Measurements from ENCODE around the gene DHRS4. TPM values are rescaled to one million over a fixed set of nuclear protein-coding genes. Genes with fewer than 3 reads are reported as not detected.
"Not testable (repeated sequence)": the region's sequence is repeated elsewhere in the genome, so short reads cannot be mapped to it uniquely, and the experiment has no call there.

Gene DHRS4
- total RNA-seq, 2 experiments from 2014 or later, result 18.7 to 18.8 TPM

- H3K36me3 ChIP-seq (ENCODE audit: insufficient read depth, low read length); BruUV-seq (replicated peaks); H3K9me2 ChIP-seq (ENCODE audit: insufficient read depth, low read length); H4K20me1 ChIP-seq (ENCODE audit: insufficient read depth, low read length); H3K9me3 ChIP-seq (ENCODE audit: low read length); H3K79me2 ChIP-seq (ENCODE audit: insufficient read depth, low read depth, low read length); intact Hi-C loops (cut with micrococcal nuclease; ENCODE audit: unreplicated experiment): not testable (repeated sequence)
- Histone ChIP-seq H3K4me2 (ENCODE audit: low read length) (peak within 1 kb of the TSS; percentile 75), H3K4me1 (ENCODE audit: insufficient read depth, low read length, poor library complexity, severe bottlenecking) (peaks cover 17% of the 10 kb centered on the region), H3K27ac (ENCODE audit: low read depth, low read length, poor library complexity, severe bottlenecking) (peak within 1 kb of the TSS; percentile 43), H2AFZ (ENCODE audit: low read length) (peak within 1 kb of the TSS; percentile 56; the same call in 1 of the 2 replicates), H3K4me3 (ENCODE audit: low read depth, low read length, poor library complexity, severe bottlenecking) (peak within 1 kb of the TSS; percentile 70)
- POLR2A ChIA-PET, result interaction anchor here (0.6 to 0.9 kb wide), 2 partner anchors 120 to 281 kb away, joined by 3 read pairs; no protein-coding TSS in a partner anchor
- CTCF ChIA-PET (ENCODE audit: unreplicated experiment), result interaction anchor here (0.7 kb wide), 1 partner anchor 11 kb away, joined by 3 read pairs; no protein-coding TSS in a partner anchor
- peak; percentile 79 for DNase-seq (ENCODE audit: low spot score)
Measured at GRCh38 chr14:23988607-23989363, 35.2 kb downstream of the DHRS4 start, which contains the start of gene DHRS4L2. Gene DHRS4L2 (plus strand): TSS chr14:23988929. CDS start chr14:23988948, 19 bp downstream.

GRCh38 chr14:23989734-23990445 is 36.3 kb downstream of the DHRS4 start:
- H3K79me2 ChIP-seq (ENCODE audit: insufficient read depth, low read depth, low read length); POLR2A ChIA-PET; H3K9me2 ChIP-seq (ENCODE audit: insufficient read depth, low read length); intact Hi-C loops (cut with micrococcal nuclease; ENCODE audit: unreplicated experiment); CTCF ChIA-PET (ENCODE audit: unreplicated experiment); H3K36me3 ChIP-seq (ENCODE audit: insufficient read depth, low read length); BruUV-seq (replicated peaks); H3K9me3 ChIP-seq (ENCODE audit: low read length); H4K20me1 ChIP-seq (ENCODE audit: insufficient read depth, low read length): not testable (repeated sequence)
- Histone ChIP-seq H3K4me3 (ENCODE audit: low read depth, low read length, poor library complexity, severe bottlenecking) (peak overlapping the region; percentile 70), H2AFZ (ENCODE audit: low read length) (peak overlapping the region; percentile 56; the same call in 1 of the 2 replicates), H3K27ac (ENCODE audit: low read depth, low read length, poor library complexity, severe bottlenecking) (peak overlapping the region; percentile 43), H3K4me1 (ENCODE audit: insufficient read depth, low read length, poor library complexity, severe bottlenecking) (peaks cover 17% of the 10 kb centered on the region), H3K4me2 (ENCODE audit: low read length) (peak overlapping the region; percentile 75)
- peak; percentile 4 for DNase-seq (ENCODE audit: low spot score)

- CTCF ChIA-PET (ENCODE audit: unreplicated experiment); BruUV-seq (replicated peaks); H2AFZ ChIP-seq (ENCODE audit: low read length); H3K79me2 ChIP-seq (ENCODE audit: insufficient read depth, low read depth, low read length); H3K4me2 ChIP-seq (ENCODE audit: low read length); H4K20me1 ChIP-seq (ENCODE audit: insufficient read depth, low read length); H3K9me2 ChIP-seq (ENCODE audit: insufficient read depth, low read length); H3K4me3 ChIP-seq (ENCODE audit: low read depth, low read length, poor library complexity, severe bottlenecking); DNase-seq (ENCODE audit: low spot score); H3K9me3 ChIP-seq (ENCODE audit: low read length); intact Hi-C loops (cut with micrococcal nuclease; ENCODE audit: unreplicated experiment); H3K27ac ChIP-seq (ENCODE audit: low read depth, low read length, poor library complexity, severe bottlenecking); H3K36me3 ChIP-seq (ENCODE audit: insufficient read depth, low read length); POLR2A ChIA-PET: not testable (repeated sequence)
- peaks cover 17% of the 10 kb centered on the region for H3K4me1 ChIP-seq (ENCODE audit: insufficient read depth, low read length, poor library complexity, severe bottlenecking)
Measured at GRCh38 chr14:23990961-23991360, 37.4 kb downstream of the DHRS4 start.

- H4K20me1 ChIP-seq (ENCODE audit: insufficient read depth, low read length); H3K4me3 ChIP-seq (ENCODE audit: low read depth, low read length, poor library complexity, severe bottlenecking); DNase-seq (ENCODE audit: low spot score); POLR2A ChIA-PET; CTCF ChIA-PET (ENCODE audit: unreplicated experiment); H3K27ac ChIP-seq (ENCODE audit: low read depth, low read length, poor library complexity, severe bottlenecking); H3K9me3 ChIP-seq (ENCODE audit: low read length); H3K9me2 ChIP-seq (ENCODE audit: insufficient read depth, low read length); H3K4me2 ChIP-seq (ENCODE audit: low read length); intact Hi-C loops (cut with micrococcal nuclease; ENCODE audit: unreplicated experiment); H3K36me3 ChIP-seq (ENCODE audit: insufficient read depth, low read length); H3K79me2 ChIP-seq (ENCODE audit: insufficient read depth, low read depth, low read length); H2AFZ ChIP-seq (ENCODE audit: low read length); BruUV-seq (replicated peaks): not testable (repeated sequence)
- H3K4me1 ChIP-seq (ENCODE audit: insufficient read depth, low read length, poor library complexity, severe bottlenecking), result peaks cover 17% of the 10 kb centered on the region
Measured at GRCh38 chr14:23993042-23993441, 39.5 kb downstream of the DHRS4 start.

GRCh38 chr14:23996009-23996408 is 42.4 kb downstream of the DHRS4 start:
- H3K4me2 ChIP-seq (ENCODE audit: low read length); H3K4me3 ChIP-seq (ENCODE audit: low read depth, low read length, poor library complexity, severe bottlenecking); DNase-seq (ENCODE audit: low spot score); H3K27ac ChIP-seq (ENCODE audit: low read depth, low read length, poor library complexity, severe bottlenecking); H3K9me3 ChIP-seq (ENCODE audit: low read length); H3K79me2 ChIP-seq (ENCODE audit: insufficient read depth, low read depth, low read length); CTCF ChIA-PET (ENCODE audit: unreplicated experiment); H3K9me2 ChIP-seq (ENCODE audit: insufficient read depth, low read length); H3K36me3 ChIP-seq (ENCODE audit: insufficient read depth, low read length); BruUV-seq (replicated peaks); H2AFZ ChIP-seq (ENCODE audit: low read length); POLR2A ChIA-PET; H3K4me1 ChIP-seq (ENCODE audit: insufficient read depth, low read length, poor library complexity, severe bottlenecking); intact Hi-C loops (cut with micrococcal nuclease; ENCODE audit: unreplicated experiment); H4K20me1 ChIP-seq (ENCODE audit: insufficient read depth, low read length): not testable (repeated sequence)

- H3K79me2 ChIP-seq (ENCODE audit: insufficient read depth, low read depth, low read length); H3K4me1 ChIP-seq (ENCODE audit: insufficient read depth, low read length, poor library complexity, severe bottlenecking); H3K9me2 ChIP-seq (ENCODE audit: insufficient read depth, low read length); H3K27ac ChIP-seq (ENCODE audit: low read depth, low read length, poor library complexity, severe bottlenecking); intact Hi-C loops (cut with micrococcal nuclease; ENCODE audit: unreplicated experiment); H3K36me3 ChIP-seq (ENCODE audit: insufficient read depth, low read length); POLR2A ChIA-PET; H3K4me2 ChIP-seq (ENCODE audit: low read length); BruUV-seq (replicated peaks); H3K4me3 ChIP-seq (ENCODE audit: low read depth, low read length, poor library complexity, severe bottlenecking); H4K20me1 ChIP-seq (ENCODE audit: insufficient read depth, low read length); CTCF ChIA-PET (ENCODE audit: unreplicated experiment); DNase-seq (ENCODE audit: low spot score); H3K9me3 ChIP-seq (ENCODE audit: low read length); H2AFZ ChIP-seq (ENCODE audit: low read length): not testable (repeated sequence)
Measured at GRCh38 chr14:23996825-23997224, 43.3 kb downstream of the DHRS4 start.
